HEK293T (cell line): ENCODE results near the gene BAHCC1.

Experiments used
- FOXK2 ChIP-seq: fragments of 450-650 bp; IDR thresholded peaks from 2 replicates; pipeline ENCODE4 v1.6.1; 2016; ENCODE audit warnings: mild to moderate bottlenecking
- FOXM1 ChIP-seq: fragments of 450-650 bp; IDR thresholded peaks from 2 replicates; pipeline ENCODE4 v1.6.1; 2017; ENCODE audit warnings: mild to moderate bottlenecking, borderline replicate concordance
- LEF1 ChIP-seq: fragments of 450-650 bp; IDR thresholded peaks from 2 replicates; pipeline ENCODE4 v1.6.1; 2017; ENCODE audit warnings: mild to moderate bottlenecking, borderline replicate concordance
- PKNOX1 ChIP-seq: fragments of 450-650 bp; IDR thresholded peaks from 2 replicates; pipeline ENCODE4 v1.6.1; 2016
- SP1 ChIP-seq: fragments of 450-650 bp; IDR thresholded peaks from 2 replicates; pipeline ENCODE4 v1.6.1; 2017
- TARDBP ChIP-seq: fragments of 450-650 bp; IDR thresholded peaks from 2 replicates; pipeline ENCODE4 v1.6.1; 2016
- ZNF384 ChIP-seq: fragments of 450-650 bp; IDR thresholded peaks from 2 replicates; pipeline ENCODE4 v1.6.1; 2016

- TF ChIP-seq FOXM1 = 0 out of 2 replicates have a peak, but pooled peaks have one; percentile 25
- no peak for TF ChIP-seq TARDBP
- peak; percentile 90 for TF ChIP-seq LEF1
- no peak for TF ChIP-seq ZNF384
- TF ChIP-seq PKNOX1 = no peak
- TF ChIP-seq SP1 = no peak
- TF ChIP-seq FOXK2 = no peak
These were observed 89.1 kb downstream of the BAHCC1 start for GRCh38 chr17:81484195-81484979.
